Measurements from ENCODE around the gene PRTG.

DNA sequence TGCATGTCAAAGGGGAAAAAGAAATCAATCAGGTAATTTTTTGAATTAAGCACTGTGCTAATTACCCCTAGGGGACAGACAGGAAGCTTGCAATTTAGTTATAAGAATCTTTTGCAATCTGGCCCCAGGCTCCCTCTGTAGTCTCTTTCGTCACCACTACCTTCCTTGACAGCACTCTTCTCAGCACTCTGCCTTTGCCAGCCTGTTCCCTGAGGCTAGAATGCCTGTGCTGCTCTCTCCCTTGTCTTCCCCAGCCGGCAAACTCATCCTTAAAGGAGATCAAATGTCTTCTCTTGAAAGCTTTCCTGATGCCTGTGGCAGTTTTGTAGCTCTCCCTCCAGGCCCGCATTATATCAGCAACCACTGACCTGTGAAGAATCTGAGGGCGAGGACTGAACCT lies 32.4 kb upstream of the PRTG start:
- TF ChIP-seq CTCF (IDR thresholded peaks at IDR 0.05) (no peak), POLR2A (IDR thresholded peaks at IDR 0.05; ENCODE audit: low read depth) (no peak), POLR2AphosphoS5 (IDR thresholded peaks at IDR 0.05) (no peak)
